Endothelial cell of umbilical vein (primary cell): Measurements from ENCODE around the gene GSTK1. TPM values are rescaled to one million over a fixed set of nuclear protein-coding genes. Genes with fewer than 3 reads are reported as not detected.

ENCODE experiments used
- BruUV-seq: library from RNA; stranded (reverse); fragments of 400-500 nt; replicated peaks from 2 replicates; lab custom pipeline; 2021; lab: Mats Ljungman, UMichigan
- CTCF ChIA-PET: fragments of 300-600, 350-600 bp; sonication (Branson Sonifier 250); formaldehyde crosslinking; loops from one replicate; lab custom pipeline; 2021; ENCODE audit warnings: antibody characterized with exemption, inconsistent platforms; lab: Charles Lee
- POLR2A ChIA-PET: fragments of 300-600, 350-600 bp; sonication (Branson Sonifier 250); formaldehyde crosslinking; loops from one replicate; lab custom pipeline; 2021; ENCODE audit warnings: antibody characterized with exemption, inconsistent platforms; lab: Charles Lee
- DNase-seq: peaks from one replicate; pipeline ENCODE4 v3.0.0-alpha.2; 2011; ENCODE audit warnings: low read depth, low spot score
- FAIRE-seq: peaks from 2 replicates; lab custom pipeline; 2011; peaks lifted over from hg19 to GRCh38; lab: Jason Lieb, UNC
- H2AFZ ChIP-seq: 2 replicates; pipeline ENCODE4 v1.6.0; 2012; ENCODE audit warnings: low read depth, low read length, control low read depth, inconsistent platforms
- H3K27ac ChIP-seq: 2 replicates; pipeline ENCODE4 v1.5.1; 2011; ENCODE audit warnings: low read depth, mild to moderate bottlenecking, control low read depth, low read length, moderate library complexity; ENCODE audit not compliant: insufficient read depth
- H3K27me3 ChIP-seq, 2 experiments: 2 replicates each; pipeline versions ENCODE4 v1.6.0 to v1.6.1; 2011; ENCODE audit warnings: low read length in 2 of 2, mixed read lengths in 1 of 2; ENCODE audit not compliant: control insufficient read depth in 2 of 2, insufficient read depth in 2 of 2
- H3K36me3 ChIP-seq, 2 experiments: 2 replicates in 1 of 2; 3 replicates in 1 of 2; pipeline ENCODE4 v1.5.1; 2011; ENCODE audit warnings: low read length in 2 of 2, mild to moderate bottlenecking in 1 of 2, moderate library complexity in 1 of 2; ENCODE audit not compliant: control insufficient read depth in 2 of 2, insufficient read depth in 2 of 2; ENCODE audit errors: extremely low read depth in 1 of 2
- H3K4me1 ChIP-seq: 3 replicates; pipeline ENCODE4 v1.5.1; 2011; ENCODE audit warnings: mild to moderate bottlenecking, low read length; ENCODE audit not compliant: control insufficient read depth, insufficient read depth; ENCODE audit errors: extremely low read depth
- H3K4me2 ChIP-seq: 2 replicates; pipeline ENCODE4 v1.6.1; 2011; ENCODE audit warnings: low read length, control low read depth, mixed read lengths; ENCODE audit not compliant: insufficient read depth
- H3K4me3 ChIP-seq, 3 experiments: fragments of 200-600 bp in 1 of 3; sonication (generic), shearing (Covaris generic) in 1 of 3; replicated peaks in 1 of 3; 2 replicates each; pipeline ENCODE4 v1.5.1; 2011 to 2016; ENCODE audit warnings: control low read depth in 3 of 3, low read length in 3 of 3, mild to moderate bottlenecking in 2 of 3, inconsistent platforms in 1 of 3, low read depth in 1 of 3, moderate library complexity in 1 of 3; ENCODE audit not compliant: insufficient read depth in 1 of 3
- H3K79me2 ChIP-seq: 2 replicates; pipeline ENCODE4 v1.6.0; 2012; ENCODE audit warnings: low read length, inconsistent platforms; ENCODE audit not compliant: control insufficient read depth, insufficient read depth
- H3K9ac ChIP-seq: replicated peaks from 2 replicates; pipeline ENCODE3; 2011; ENCODE audit warnings: low read length, control low read depth; ENCODE audit not compliant: insufficient read depth; ENCODE audit errors: extremely low read depth
- H3K9me1 ChIP-seq: replicated peaks from 3 replicates; pipeline ENCODE4 v1.6.0; 2011; ENCODE audit warnings: mild to moderate bottlenecking, low read length; ENCODE audit not compliant: control insufficient read depth, insufficient read depth; ENCODE audit errors: extremely low read depth
- H3K9me3 ChIP-seq: replicated peaks from 2 replicates; pipeline ENCODE4 v1.5.1; 2012; ENCODE audit warnings: low read length, inconsistent platforms; ENCODE audit not compliant: control insufficient read depth, insufficient read depth
- H4K20me1 ChIP-seq: replicated peaks from 2 replicates; pipeline ENCODE3; 2011; ENCODE audit warnings: mild to moderate bottlenecking, low read length; ENCODE audit not compliant: control insufficient read depth, insufficient read depth; ENCODE audit errors: extremely low read depth
- CTCF ChIP-seq, 2 donors: IDR thresholded peaks; 1 replicate in 1 of 2; 2 replicates in 1 of 2; pipeline ENCODE4 v1.5.1; 2011; ENCODE audit warnings: low read length in 2 of 2, mild to moderate bottlenecking in 2 of 2, moderate library complexity in 2 of 2, control low read depth in 1 of 2, inconsistent platforms in 1 of 2, low read depth in 1 of 2; ENCODE audit not compliant: insufficient read depth in 1 of 2; ENCODE audit errors: extremely low read depth in 1 of 2
- FOS ChIP-seq: IDR thresholded peaks from 2 replicates; pipeline ENCODE4 v1.6.1; 2011; ENCODE audit warnings: mild to moderate bottlenecking, low read length, moderate library complexity, borderline replicate concordance; ENCODE audit not compliant: insufficient read depth
- GATA2 ChIP-seq: IDR thresholded peaks from 2 replicates; pipeline ENCODE4 v1.7.0; 2011; ENCODE audit warnings: low read depth, mild to moderate bottlenecking, moderate library complexity, mixed read lengths, low read length; ENCODE audit not compliant: insufficient read length, insufficient read depth
- MAX ChIP-seq: IDR thresholded peaks from 2 replicates; pipeline ENCODE4 v1.6.1; 2011; ENCODE audit not compliant: insufficient read depth, insufficient read length
- POLR2AphosphoS5 ChIP-seq: IDR thresholded peaks from 2 replicates; pipeline ENCODE4 v1.6.1; 2012; ENCODE audit warnings: low read depth, mild to moderate bottlenecking, control low read depth, low read length, moderate library complexity; ENCODE audit not compliant: insufficient read depth
- dilution Hi-C: fragments of 300-500 bp; cut with MboI; formaldehyde crosslinking; loops from one replicate; pipeline ENCODE4 v1.15.0; 2019; ENCODE audit warnings: low sequenced_read_pairs; ENCODE audit not compliant: extremely low pct_ligation_motif_present
- intact Hi-C: fragments of 100-400 bp; cut with micrococcal nuclease; formaldehyde crosslinking; loops from one replicate; pipeline ENCODE4 v1.10.0; 2022
- polyA plus RNA-seq, 4 experiments: library from polyadenylated mRNA; depleted of rRNA in 3 of 4; stranded (reverse) in 3 of 4; unstranded in 1 of 4; fragments of >200 nt; gene quantifications; 2 replicates each; pipeline versions ENCODE4 v1.2.1 to v1.2.3, GENCODE V29; 2011 to 2012; ENCODE audit warnings: missing spikeins in 1 of 4
- total RNA-seq: library from RNA; stranded (reverse); gene quantifications from 2 replicates; pipeline ENCODE4 v1.2.3, GENCODE V29; 2021

The GSTK1 gene
- total and polyA plus RNA-seq, 2 donors (not counting 3 experiments of a cell fraction or from before 2014, with no cell fraction given): 119 to 132 TPM

GRCh38 chr7:143216151-143216550 is 47.1 kb upstream of the GSTK1 start:
- H2AFZ ChIP-seq: no peak overlapping the region
- dilution Hi-C loops (loop anchor here (25.0 kb wide), 1 partner anchor 204 kb away; no protein-coding TSS in a partner anchor), intact Hi-C loops (no loop called here)
- no peak overlapping the region for H3K9ac ChIP-seq
- FAIRE-seq: no peak
- no peak overlapping the region for H3K4me2 ChIP-seq
- H3K79me2 ChIP-seq: no peaks in the 10 kb centered on the region
- no peaks in the 10 kb centered on the region for H4K20me1 ChIP-seq
- no peak overlapping the region for H3K4me3 ChIP-seq
- BruUV-seq: no TSS peak
- ChIA-PET CTCF (interaction anchor here (0.9 to 10.8 kb wide), 11 partner anchors 24 to 681 kb away, joined by 3 to 967 read pairs (median 7); partner anchors contain the start of gene GSTK1), POLR2A (no interaction called here)
- no peak for TF ChIP-seq CTCF (IDR thresholded peaks at IDR 0.05; ENCODE audit: extremely low read depth in 1 of 2, insufficient read depth in 1 of 2, low read depth in 1 of 2, low read length in 2 of 2)
- TF ChIP-seq MAX: no peak
- no peak for TF ChIP-seq FOS
- no peak for TF ChIP-seq POLR2AphosphoS5
- peak; percentile 25 for TF ChIP-seq GATA2
- no peaks in the 10 kb centered on the region for H3K4me1 ChIP-seq
- peaks cover 5 to 9% of the 10 kb centered on the region in 2 experiments for H3K27me3 ChIP-seq
- DNase-seq: peak; percentile 16
- H3K36me3 ChIP-seq: no peaks in the 10 kb centered on the region
- H3K27ac ChIP-seq: no peak overlapping the region
- no peaks in the 10 kb centered on the region for H3K9me3 ChIP-seq
- no peaks in the 10 kb centered on the region for H3K9me1 ChIP-seq
